ENCODE data around the gene KIZ. TPM values are rescaled to one million over a fixed set of nuclear protein-coding genes. Genes with fewer than 3 reads are reported as not detected.

KIZ gene
- total and polyA plus RNA-seq, 7 donors: 4.6 to 26.2 (median 18.6) TPM

GRCh38 chr20:21137078-21137477, 11.2 kb downstream of the KIZ start:
- Histone ChIP-seq H3K4me1 (peaks cover 16% of the 10 kb centered on the region), H3K36me3 (ENCODE audit: insufficient read depth in 1 of 2, low read depth in 1 of 2) (peaks cover 0 to 22% of the 10 kb centered on the region in 2 donors), H3K4me3 (no peak overlapping the region), H3K27me3 (ENCODE audit: insufficient read depth in 3 of 3, low read length in 2 of 3) (no peaks in the 10 kb centered on the region), H3K9me3 (no peaks in the 10 kb centered on the region), H3K27ac (no peak overlapping the region)
- WGBS, 3 donors: 24 to 44% (median 31%) methylated on average over 1 of the region's 1 CpG
- TF ChIP-seq CTCF (IDR thresholded peaks at IDR 0.05): no peak
- DNase-seq (no peak), ATAC-seq (peak in 1 of 4 donors; percentile 27)
- intact Hi-C loops (cut with DNase I): no loop called here

- WGBS, 3 donors: 67 to 84% (median 71%) methylated on average over 3 of the region's 3 CpGs
- TF ChIP-seq CTCF (IDR thresholded peaks at IDR 0.05): no peak
- Histone ChIP-seq H3K36me3 (ENCODE audit: insufficient read depth in 1 of 2, low read depth in 1 of 2) (peaks cover 0 to 16% of the 10 kb centered on the region in 2 donors), H3K4me1 (peaks cover 6% of the 10 kb centered on the region), H3K27me3 (ENCODE audit: insufficient read depth in 3 of 3, low read length in 2 of 3) (no peaks in the 10 kb centered on the region), H3K4me3 (no peak overlapping the region), H3K9me3 (no peaks in the 10 kb centered on the region), H3K27ac (no peak overlapping the region)
- no peak for ATAC-seq
- no peak for DNase-seq
- intact Hi-C loops (cut with DNase I): no loop called here
These were observed 14.1 kb downstream of the KIZ start for GRCh38 chr20:21139881-21140566.

- no peak for ATAC-seq
- TF ChIP-seq CTCF (IDR thresholded peaks at IDR 0.05): no peak
- peaks cover 0 to 32% of the 10 kb centered on the region in 2 donors for H3K36me3 ChIP-seq (ENCODE audit: insufficient read depth in 1 of 2, low read depth in 1 of 2)
- 92 to 93% (median 92%) methylated on average over 5 of the region's 5 CpGs for WGBS, 3 donors
- no peak overlapping the region for H3K27ac ChIP-seq
- H3K27me3 ChIP-seq (ENCODE audit: insufficient read depth in 3 of 3, low read length in 2 of 3): no peaks in the 10 kb centered on the region
- H3K4me3 ChIP-seq: no peak overlapping the region
- no peaks in the 10 kb centered on the region for H3K9me3 ChIP-seq
- no peak for DNase-seq
- H3K4me1 ChIP-seq: peaks cover 6% of the 10 kb centered on the region
- intact Hi-C loops (cut with DNase I): no loop called here
These were observed 15.9 kb downstream of the KIZ start for GRCh38 chr20:21141825-21142224.

GRCh38 chr20:21143194-21143890, 17.5 kb downstream of the KIZ start:
- ATAC-seq: no peak
- no peaks in the 10 kb centered on the region for H3K9me3 ChIP-seq
- DNase-seq: no peak

More at GRCh38 chr20:21143194-21143890, 17.5 kb downstream of the KIZ start:
- Histone ChIP-seq H3K27ac (no peak overlapping the region), H3K27me3 (ENCODE audit: insufficient read depth in 3 of 3, low read length in 2 of 3) (no peaks in the 10 kb centered on the region), H3K36me3 (ENCODE audit: insufficient read depth in 1 of 2, low read depth in 1 of 2) (peaks cover 0 to 40% of the 10 kb centered on the region in 2 donors), H3K4me3 (no peak overlapping the region), H3K4me1 (no peaks in the 10 kb centered on the region)
- 86 to 89% (median 88%) methylated on average over 7 of the region's 7 CpGs for WGBS, 3 donors
- TF ChIP-seq CTCF (IDR thresholded peaks at IDR 0.05): no peak
- intact Hi-C loops (cut with DNase I): no loop called here
